Thyroid gland (tissue), 4 donors: ENCODE data around the gene ACY1.

Source experiments
- CTCF ChIP-seq, 6 experiments: fragments of 200-600 bp in 3 of 6; fragments of 450-650 bp in 3 of 6; sonication (generic) in 3 of 6; IDR thresholded peaks; one replicate each; pipeline ENCODE4 v1.5.1; 2016 to 2019; ENCODE audit warnings: antibody characterized with exemption in 6 of 6, mild to moderate bottlenecking in 2 of 6, inconsistent platforms in 1 of 6, moderate library complexity in 1 of 6
- POLR2A ChIP-seq, 2 donors: fragments of 450-650 bp; IDR thresholded peaks; one replicate each; pipeline ENCODE4 v1.6.1; 2017; ENCODE audit warnings: antibody characterized with exemption in 2 of 2, mild to moderate bottlenecking in 2 of 2, moderate library complexity in 1 of 2

GRCh38 chr3:52002748-52003147 lies 19.4 kb downstream of the ACY1 start:
- no peak for TF ChIP-seq CTCF (IDR thresholded peaks at IDR 0.05)
- TF ChIP-seq POLR2A (IDR thresholded peaks at IDR 0.05), result no peak
